CD4-positive, alpha-beta T cell treated with Interleukin-21 for 1 hour (primary cell): ENCODE measurements around the gene FAM180B.
"Not testable (repeated sequence)": the region's sequence is repeated elsewhere in the genome, so short reads cannot be mapped to it uniquely, and the experiment has no call there.

Experiments used
- DNase-seq: peaks from one replicate; pipeline ENCODE4 v3.0.0-alpha.2; 2020

Gene FAM180B

DNA sequence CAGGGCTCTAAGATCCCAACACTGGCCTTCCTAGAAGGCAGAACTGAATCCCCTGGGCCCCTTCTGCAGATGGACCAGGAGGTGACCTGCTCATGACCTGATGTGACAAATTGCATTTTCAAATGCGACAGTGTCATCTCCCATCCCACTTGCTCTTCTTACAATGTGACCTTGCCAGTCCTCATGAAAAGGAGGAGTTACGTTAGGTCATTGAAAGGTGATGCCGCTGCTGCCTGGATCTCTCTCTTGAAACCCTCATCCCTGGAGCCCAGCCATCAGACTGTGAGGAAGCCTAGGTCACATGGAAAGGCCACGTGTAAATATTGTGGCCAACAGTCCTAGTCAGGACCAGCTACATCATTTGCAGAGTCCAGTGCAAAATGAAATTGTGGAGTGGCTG, 13.4 kb downstream of the FAM180B start:
- DNase-seq, result no peak

- no peak for DNase-seq
Observed at GRCh38 chr11:47603295-47603694, 16.8 kb downstream of the FAM180B start.

- no peak for DNase-seq
Observed at GRCh38 chr11:47605921-47606320, 19.4 kb downstream of the FAM180B start.

DNA sequence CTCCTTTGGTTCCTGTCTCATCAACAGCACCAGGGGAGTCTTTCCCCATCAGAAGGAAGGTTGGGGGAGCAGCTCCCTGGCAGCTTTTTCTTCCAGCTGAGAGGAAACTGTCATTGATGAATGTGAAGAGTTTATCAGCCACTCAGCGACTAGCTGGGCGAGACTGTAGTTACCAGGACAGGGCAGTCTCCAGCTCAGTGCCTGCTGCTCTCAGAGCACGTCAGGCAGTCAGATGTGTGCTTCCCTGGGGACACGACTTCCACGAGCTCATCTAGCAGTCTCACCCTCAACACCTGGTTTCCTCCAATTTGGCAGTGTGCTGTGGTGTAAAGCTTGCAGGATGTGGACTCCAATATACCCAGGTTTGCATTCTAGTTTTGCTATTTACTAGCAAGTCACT, 20.3 kb downstream of the FAM180B start:
- DNase-seq, result no peak

GRCh38 chr11:47607380-47607779, 20.9 kb downstream of the FAM180B start:
- no peak for DNase-seq

GRCh38 chr11:47609675-47610074, 23.2 kb downstream of the FAM180B start:
- DNase-seq, result no peak

DNA sequence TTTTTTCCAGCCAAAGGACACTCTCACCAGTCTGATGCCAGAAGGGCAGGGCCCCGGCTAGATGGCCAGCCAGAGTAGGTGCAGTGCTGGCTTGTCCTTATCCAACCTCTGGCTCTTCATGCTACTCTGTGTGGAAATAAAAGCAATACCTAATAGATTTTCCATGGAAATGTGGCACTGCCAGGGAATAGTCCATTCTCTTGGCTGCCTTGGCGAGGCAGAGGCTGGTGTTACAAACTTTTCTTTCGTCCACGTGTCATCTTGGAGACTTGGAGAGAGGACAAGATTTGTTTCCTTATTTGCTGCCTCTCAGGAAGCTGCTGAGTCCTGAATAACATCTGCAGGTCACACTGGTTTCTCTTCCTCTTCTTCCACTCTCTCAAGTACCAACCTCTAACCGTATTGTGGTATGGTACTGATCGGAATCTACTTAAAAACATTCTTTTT, 24.9 kb downstream of the FAM180B start:
- no peak for DNase-seq

- DNase-seq, result no peak
Observed at GRCh38 chr11:47615249-47615648, 28.8 kb downstream of the FAM180B start.

- DNase-seq, result peak; percentile 14
Observed at GRCh38 chr11:47616726-47617416, 30.4 kb downstream of the FAM180B start.

- DNase-seq, result no peak
Observed at GRCh38 chr11:47617417-47617809, 30.9 kb downstream of the FAM180B start.

DNA sequence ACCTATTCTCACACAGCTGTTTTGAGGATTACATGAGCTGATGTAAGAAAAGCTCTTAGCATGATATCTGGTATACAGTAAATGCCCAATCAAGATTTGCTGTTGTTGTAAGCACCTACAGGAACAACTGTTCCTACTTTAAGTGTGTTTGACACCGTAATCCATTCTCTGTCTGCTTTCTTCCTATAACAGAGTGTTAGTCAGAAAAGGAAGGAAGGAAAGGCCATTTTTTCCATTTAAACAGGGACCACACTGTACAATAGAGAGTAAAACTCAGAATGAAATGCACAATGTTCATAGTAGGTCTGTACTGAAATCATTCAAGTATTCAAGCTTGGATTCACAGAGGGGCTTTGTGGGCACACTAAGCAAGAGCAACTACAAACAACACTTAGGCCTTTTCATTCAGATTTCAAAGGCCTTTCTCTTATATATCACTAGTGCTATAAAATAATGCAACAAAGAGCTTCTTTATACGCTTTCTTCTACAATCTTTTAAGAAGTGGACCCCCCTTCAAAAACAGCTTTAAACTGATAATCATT, 34.4 kb downstream of the FAM180B start:
- no peak for DNase-seq

- DNase-seq, result no peak
Observed at GRCh38 chr11:47626234-47626633, 39.8 kb downstream of the FAM180B start.

DNA sequence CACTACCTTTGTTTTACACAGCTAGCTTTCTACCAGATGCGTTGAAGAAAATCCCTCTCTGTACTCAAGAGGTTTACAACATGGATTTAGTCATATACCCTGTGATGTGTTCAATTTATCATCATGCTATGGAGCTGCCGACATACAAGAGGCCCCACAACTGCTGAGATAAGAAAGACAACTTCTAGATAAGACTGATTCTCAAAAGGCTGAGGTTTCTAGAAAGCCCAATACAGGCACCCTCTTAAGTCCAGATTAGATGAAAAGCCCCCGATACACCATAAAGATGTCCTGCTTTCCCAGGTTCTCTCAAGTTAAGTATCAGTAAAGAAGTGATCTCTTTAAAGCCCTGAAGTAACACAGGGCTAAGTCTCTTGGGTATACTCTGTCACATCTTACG, 41.5 kb downstream of the FAM180B start:
- DNase-seq, result no peak

DNA sequence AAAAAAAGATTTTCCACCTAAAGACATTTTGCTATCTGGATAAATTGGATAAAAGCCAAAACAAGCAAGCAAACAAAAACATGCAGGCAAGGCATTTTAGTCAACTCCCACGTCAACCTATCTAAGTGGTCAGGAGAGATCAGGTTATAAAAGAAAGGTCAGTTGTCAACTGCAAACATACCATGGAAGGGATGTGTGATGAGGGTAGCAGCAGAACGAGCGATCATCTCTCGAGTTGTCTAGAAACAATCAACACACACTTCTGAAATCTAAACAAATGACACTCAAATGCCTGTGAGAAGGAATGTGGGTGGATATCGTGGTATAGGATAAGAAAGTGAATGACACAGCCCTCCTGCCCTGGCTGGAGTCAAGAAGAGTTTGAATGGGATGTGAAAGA, 45.0 kb downstream of the FAM180B start:
- no peak for DNase-seq

- not testable (repeated sequence) for DNase-seq
Observed at GRCh38 chr11:47636331-47636730, 49.9 kb downstream of the FAM180B start.
